OCI-LY1 (cell line): ENCODE results near the gene KCNMA1.
"Not testable (repeated sequence)": the region's sequence is repeated elsewhere in the genome, so short reads cannot be mapped to it uniquely, and the experiment has no call there.

Source experiments
- H2AFZ ChIP-seq: fragments of 200-600 bp; sonication (generic), shearing (Covaris generic); 2 replicates; pipeline ENCODE4 v1.6.0; 2014; ENCODE audit warnings: antibody characterized with exemption, mild to moderate bottlenecking, low read length
- H3F3A ChIP-seq: fragments of 200-600 bp; sonication (generic), shearing (Covaris generic); 2 replicates; pipeline ENCODE4 v1.6.0; 2014; ENCODE audit warnings: mild to moderate bottlenecking, antibody characterized with exemption, low read length, moderate library complexity; ENCODE audit not compliant: insufficient read depth
- H3K27ac ChIP-seq: fragments of 200-600 bp; sonication (generic); 2 replicates; pipeline ENCODE4 v1.5.1; 2014; ENCODE audit warnings: low read length, mixed run types, mild to moderate bottlenecking, low read depth; ENCODE audit not compliant: poor library complexity, severe bottlenecking
- H3K27me3 ChIP-seq: fragments of 200-600 bp; sonication (generic); 2 replicates; pipeline ENCODE4 v1.6.0; 2014; ENCODE audit warnings: antibody characterized with exemption, mild to moderate bottlenecking, low read length, moderate library complexity; ENCODE audit not compliant: insufficient read depth
- H3K36me3 ChIP-seq: fragments of 200-600 bp; sonication (generic); 2 replicates; pipeline ENCODE4 v1.6.1; 2014; ENCODE audit warnings: mild to moderate bottlenecking, antibody characterized with exemption, low read length, moderate library complexity, mixed read lengths; ENCODE audit not compliant: insufficient read depth
- H3K4me1 ChIP-seq: fragments of 200-600 bp; sonication (generic); 2 replicates; pipeline ENCODE4 v1.5.1; 2014; ENCODE audit warnings: mild to moderate bottlenecking, low read length, moderate library complexity; ENCODE audit not compliant: insufficient read depth, severe bottlenecking
- H3K4me2 ChIP-seq: fragments of 200-600 bp; sonication (generic), shearing (Covaris generic); 2 replicates; pipeline ENCODE4 v1.6.1; 2014; ENCODE audit warnings: low read length
- H3K4me3 ChIP-seq: fragments of 200-600 bp; sonication (generic); 2 replicates; pipeline ENCODE4 v1.5.1; 2014; ENCODE audit warnings: low read length, low read depth, mild to moderate bottlenecking, mixed read lengths; ENCODE audit not compliant: poor library complexity, severe bottlenecking
- H3K79me2 ChIP-seq: fragments of 200-600 bp; shearing (Covaris generic); 2 replicates; pipeline ENCODE4 v1.6.1; 2016; ENCODE audit warnings: mixed run types, low read length, mixed read lengths; ENCODE audit not compliant: insufficient read depth
- H3K9ac ChIP-seq: fragments of 200-600 bp; sonication (generic), shearing (Covaris generic); 2 replicates; pipeline ENCODE4 v1.6.1; 2014; ENCODE audit warnings: mild to moderate bottlenecking, low read length, mixed read lengths
- H3K9me2 ChIP-seq: fragments of 200-600 bp; sonication (generic), shearing (Covaris generic); 2 replicates; pipeline ENCODE4 v1.6.1; 2014; ENCODE audit warnings: low read depth, mild to moderate bottlenecking, low read length, mixed read lengths
- H3K9me3 ChIP-seq: fragments of 200-600 bp; shearing (Covaris generic); 2 replicates; pipeline ENCODE4 v1.6.1; 2014; ENCODE audit warnings: low read length, mixed read lengths
- H4K20me1 ChIP-seq: fragments of 200-600 bp; sonication (generic), shearing (Covaris generic); 2 replicates; pipeline ENCODE4 v1.6.0; 2016; ENCODE audit warnings: mild to moderate bottlenecking, low read length; ENCODE audit not compliant: insufficient read depth
- CTCF ChIP-seq: fragments of 200-600 bp; sonication (generic), shearing (Covaris generic); IDR thresholded peaks from 2 replicates; pipeline ENCODE4 v1.5.1; 2017; ENCODE audit warnings: mild to moderate bottlenecking, antibody characterized with exemption, low read length, moderate library complexity, mixed read lengths
- EZH2 ChIP-seq: fragments of 200-600 bp; sonication (generic), shearing (Covaris generic); IDR thresholded peaks from 2 replicates; pipeline ENCODE4 v1.8.0; 2017; ENCODE audit warnings: borderline replicate concordance, mixed run types, mild to moderate bottlenecking, antibody characterized with exemption, low read length, moderate library complexity, mixed read lengths

KCNMA1 gene

GRCh38 chr10:77661100-77661499 is 23.5 kb upstream of the KCNMA1 start:
- Histone ChIP-seq H3K27ac (no peak overlapping the region), H3K4me2 (no peak overlapping the region)

GRCh38 chr10:77659046-77659670 is 21.6 kb upstream of the KCNMA1 start:
- H3K27me3 ChIP-seq, H4K20me1 ChIP-seq, H3K4me3 ChIP-seq, H3K79me2 ChIP-seq, H3K9me3 ChIP-seq, H3K36me3 ChIP-seq, H3F3A ChIP-seq, H2AFZ ChIP-seq, H3K9ac ChIP-seq, H3K4me1 ChIP-seq, H3K9me2 ChIP-seq, H3K4me2 ChIP-seq, H3K27ac ChIP-seq: not testable (repeated sequence)

More at GRCh38 chr10:77661100-77661499, 23.5 kb upstream of the KCNMA1 start:
- no peaks in the 10 kb centered on the region for H3K27me3 ChIP-seq
- no peaks in the 10 kb centered on the region for H3K79me2 ChIP-seq
- H3K9ac ChIP-seq: no peak overlapping the region
- H3K4me1 ChIP-seq: no peaks in the 10 kb centered on the region
- no peak overlapping the region for H2AFZ ChIP-seq
- H3K36me3 ChIP-seq: no peaks in the 10 kb centered on the region
- no peaks in the 10 kb centered on the region for H4K20me1 ChIP-seq
- no peaks in the 10 kb centered on the region for H3K9me3 ChIP-seq
- H3F3A ChIP-seq: no peaks in the 10 kb centered on the region
- no peaks in the 10 kb centered on the region for H3K9me2 ChIP-seq
- H3K4me3 ChIP-seq: no peak overlapping the region
- TF ChIP-seq CTCF: no peak; the same call in 1 of the 2 replicates
- TF ChIP-seq EZH2: no peak

- no peak for TF ChIP-seq CTCF
- TF ChIP-seq EZH2: no peak
- H3K36me3 ChIP-seq: no peaks in the 10 kb centered on the region
- H3K9me2 ChIP-seq: no peaks in the 10 kb centered on the region
- no peaks in the 10 kb centered on the region for H3K79me2 ChIP-seq
- H3K4me3 ChIP-seq: no peak overlapping the region
- no peaks in the 10 kb centered on the region for H3K4me1 ChIP-seq
- H2AFZ ChIP-seq: no peak overlapping the region
- no peaks in the 10 kb centered on the region for H3F3A ChIP-seq
- H3K9me3 ChIP-seq: 0 out of 2 replicates have a peak, but pooled peaks cover 2% of the 10 kb centered on the region
- H3K4me2 ChIP-seq: no peak overlapping the region
- no peaks in the 10 kb centered on the region for H3K27me3 ChIP-seq
- H3K9ac ChIP-seq: no peak overlapping the region
- no peaks in the 10 kb centered on the region for H4K20me1 ChIP-seq
- no peak overlapping the region for H3K27ac ChIP-seq
Observed at GRCh38 chr10:77653210-77653609, 15.6 kb upstream of the KCNMA1 start.
